ENCODE measurements around the gene ERCC6.

The ERCC6 gene

DNA sequence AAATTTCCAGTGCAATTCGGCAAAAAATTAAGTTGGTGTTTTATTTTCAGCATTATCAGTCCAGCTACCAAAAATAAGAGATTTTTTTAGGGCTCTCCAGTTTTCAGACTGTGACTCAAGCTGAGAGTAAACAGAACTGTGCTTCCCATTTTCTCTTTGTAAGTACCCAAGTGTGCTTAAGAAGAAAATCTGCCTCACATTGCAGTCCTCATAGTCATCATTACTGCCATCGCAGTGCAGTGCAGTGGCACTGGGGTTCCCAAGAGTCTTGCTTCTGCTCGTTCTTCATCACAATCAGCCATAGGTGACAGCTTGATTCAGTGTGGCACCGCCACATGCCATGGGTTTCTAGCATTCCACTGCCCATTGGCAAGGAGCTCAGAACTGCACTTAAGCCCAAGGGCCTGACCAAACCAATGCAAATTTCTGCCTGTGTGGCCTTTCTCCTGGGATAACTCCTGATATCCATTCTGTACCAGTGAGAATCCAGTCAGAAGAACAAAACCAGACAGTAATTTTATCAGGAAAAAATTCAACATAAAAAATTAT, 25.6 kb upstream of the ERCC6 start:
- TF ChIP-seq CTCF (conservative IDR thresholded peaks at IDR 0.05; ENCODE audit: low read depth, low read length) = no peak
- DNase-seq (ENCODE audit: low read depth) = no peak
- H3K4me3 ChIP-seq (ENCODE audit: low read depth, low read length) = no peak overlapping the region

DNA sequence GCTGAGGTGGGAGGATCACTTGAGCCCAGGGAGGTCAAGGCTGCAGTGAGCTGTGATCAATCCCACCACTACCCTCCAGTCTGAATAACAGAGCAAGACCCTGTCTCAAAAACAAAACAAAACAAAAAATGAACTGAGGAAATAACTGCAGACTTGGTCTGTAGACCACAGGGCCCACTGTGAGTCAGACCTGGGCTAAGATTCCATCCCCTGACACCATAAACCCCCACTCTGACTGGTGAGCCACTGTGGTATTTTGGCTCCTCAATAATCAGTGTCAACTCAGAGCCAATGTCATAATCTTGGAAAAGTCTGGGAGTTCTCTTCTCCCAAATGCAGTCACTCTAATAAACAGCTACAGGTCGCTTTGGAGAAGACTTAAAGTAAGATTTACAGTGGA, 24.0 kb upstream of the ERCC6 start:
- no peak for DNase-seq (ENCODE audit: low read depth)
- TF ChIP-seq CTCF (conservative IDR thresholded peaks at IDR 0.05; ENCODE audit: low read depth, low read length) = no peak
- H3K4me3 ChIP-seq (ENCODE audit: low read depth, low read length) = no peak overlapping the region

GRCh38 chr10:49560526-49560925, 21.6 kb upstream of the ERCC6 start:
- no peak overlapping the region for H3K4me3 ChIP-seq (ENCODE audit: low read depth, low read length)
- no peak for DNase-seq (ENCODE audit: low read depth)
- no peak for TF ChIP-seq CTCF (conservative IDR thresholded peaks at IDR 0.05; ENCODE audit: low read depth, low read length)

- H3K4me3 ChIP-seq (ENCODE audit: low read depth, low read length) = no peak overlapping the region
- no peak for TF ChIP-seq CTCF (conservative IDR thresholded peaks at IDR 0.05; ENCODE audit: low read depth, low read length)
- no peak for DNase-seq (ENCODE audit: low read depth)
Measured at GRCh38 chr10:49559476-49559875, 20.6 kb upstream of the ERCC6 start.

DNA sequence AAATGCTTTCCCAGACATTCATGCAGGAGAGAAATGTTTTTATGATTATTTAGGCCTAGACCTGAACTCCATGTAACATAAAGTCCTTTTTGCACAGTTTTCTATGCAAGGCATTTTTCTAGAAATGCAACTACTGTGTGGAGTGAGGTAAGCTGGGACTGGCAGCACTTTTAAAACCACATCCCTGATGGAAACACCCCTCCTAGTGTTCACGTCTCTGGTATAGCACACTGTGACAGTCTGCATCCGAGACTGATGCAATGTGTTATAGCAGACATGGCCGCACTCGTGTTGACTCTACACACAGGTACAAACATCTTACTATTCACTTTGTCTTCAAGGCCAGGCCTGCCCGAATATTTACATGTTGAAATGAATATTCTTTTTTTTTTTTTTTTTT, 19.3 kb upstream of the ERCC6 start:
- DNase-seq (ENCODE audit: low read depth) = peak; percentile 46

GRCh38 chr10:49557681-49558080, 18.8 kb upstream of the ERCC6 start:
- no peak for TF ChIP-seq CTCF (conservative IDR thresholded peaks at IDR 0.05; ENCODE audit: low read depth, low read length)

More for the DNA sequence above, 19.3 kb upstream of the ERCC6 start:
- peak; percentile 21 for TF ChIP-seq CTCF (conservative IDR thresholded peaks at IDR 0.05; ENCODE audit: low read depth, low read length)
- H3K4me3 ChIP-seq (ENCODE audit: low read depth, low read length) = no peak overlapping the region

GRCh38 chr10:49556723-49557122, 17.8 kb upstream of the ERCC6 start:
- H3K4me3 ChIP-seq (ENCODE audit: low read depth, low read length) = no peak overlapping the region
- no peak for TF ChIP-seq CTCF (conservative IDR thresholded peaks at IDR 0.05; ENCODE audit: low read depth, low read length)

More at GRCh38 chr10:49557681-49558080, 18.8 kb upstream of the ERCC6 start:
- no peak overlapping the region for H3K4me3 ChIP-seq (ENCODE audit: low read depth, low read length)
- no peak for DNase-seq (ENCODE audit: low read depth)

More at GRCh38 chr10:49556723-49557122, 17.8 kb upstream of the ERCC6 start:
- no peak for DNase-seq (ENCODE audit: low read depth)

Data from choroid plexus epithelial cell (primary cell).